Spleen (tissue), 7 donors: Measurements from ENCODE around the gene THSD7A.

Experiments used
- POLR2A ChIP-seq, 3 donors: fragments of 450-650 bp; IDR thresholded peaks; one replicate each; pipeline ENCODE4 v1.5.1; 2017; ENCODE audit warnings: antibody characterized with exemption in 3 of 3, mild to moderate bottlenecking in 1 of 3
- POLR2AphosphoS5 ChIP-seq, 3 donors: sonication (generic); formaldehyde crosslinking; IDR thresholded peaks; one replicate each; pipeline ENCODE4 v1.5.1; 2017; ENCODE audit warnings: antibody characterized with exemption in 3 of 3
- TF ChIP-seq, protein P1 (sequence below), 11 experiments: fragments of 200-600 bp in 7 of 11; fragments of 450-650 bp in 4 of 11; sonication (generic) in 4 of 11; IDR thresholded peaks in 8 of 11; conservative IDR thresholded peaks in 3 of 11; 1 replicate in 7 of 11; 2 replicates in 4 of 11; pipeline versions ENCODE4 v1.4.0 to v1.8.0; 2016 to 2021; ENCODE audit warnings: antibody characterized with exemption in 11 of 11, inconsistent platforms in 4 of 11, mild to moderate bottlenecking in 1 of 11
- donor health status: DM: no; HTN: no; CAD: no; lungs with moderate emphysema.
- donor health status: DM: no; HTN: no; CAD: no.
- donor health status: DM: no; HTN: no; CAD: no.

GRCh38 chr7:11346302-11346701, 485.7 kb downstream of the THSD7A start:
- TF ChIP-seq, protein P1, sequence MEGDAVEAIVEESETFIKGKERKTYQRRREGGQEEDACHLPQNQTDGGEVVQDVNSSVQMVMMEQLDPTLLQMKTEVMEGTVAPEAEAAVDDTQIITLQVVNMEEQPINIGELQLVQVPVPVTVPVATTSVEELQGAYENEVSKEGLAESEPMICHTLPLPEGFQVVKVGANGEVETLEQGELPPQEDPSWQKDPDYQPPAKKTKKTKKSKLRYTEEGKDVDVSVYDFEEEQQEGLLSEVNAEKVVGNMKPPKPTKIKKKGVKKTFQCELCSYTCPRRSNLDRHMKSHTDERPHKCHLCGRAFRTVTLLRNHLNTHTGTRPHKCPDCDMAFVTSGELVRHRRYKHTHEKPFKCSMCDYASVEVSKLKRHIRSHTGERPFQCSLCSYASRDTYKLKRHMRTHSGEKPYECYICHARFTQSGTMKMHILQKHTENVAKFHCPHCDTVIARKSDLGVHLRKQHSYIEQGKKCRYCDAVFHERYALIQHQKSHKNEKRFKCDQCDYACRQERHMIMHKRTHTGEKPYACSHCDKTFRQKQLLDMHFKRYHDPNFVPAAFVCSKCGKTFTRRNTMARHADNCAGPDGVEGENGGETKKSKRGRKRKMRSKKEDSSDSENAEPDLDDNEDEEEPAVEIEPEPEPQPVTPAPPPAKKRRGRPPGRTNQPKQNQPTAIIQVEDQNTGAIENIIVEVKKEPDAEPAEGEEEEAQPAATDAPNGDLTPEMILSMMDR (IDR thresholded peaks at IDR 0.05 in 8 of 11, conservative IDR thresholded peaks at IDR 0.05 in 3 of 11) = no peak
- TF ChIP-seq POLR2A (IDR thresholded peaks at IDR 0.05) (no peak), POLR2AphosphoS5 (IDR thresholded peaks at IDR 0.05) (no peak)
